Activated CD4-positive, alpha-beta T cell treated with anti-CD3 and anti-CD28 coated beads for 48 hours (primary cell): ENCODE results near the gene ERMARD.
A peak's percentile ranks its signal among the peaks of the same experiment; 100 is the strongest.

ENCODE experiments used
- DNase-seq: peaks from one replicate; pipeline ENCODE4 v3.0.0-alpha.2; 2020

The ERMARD gene

DNA sequence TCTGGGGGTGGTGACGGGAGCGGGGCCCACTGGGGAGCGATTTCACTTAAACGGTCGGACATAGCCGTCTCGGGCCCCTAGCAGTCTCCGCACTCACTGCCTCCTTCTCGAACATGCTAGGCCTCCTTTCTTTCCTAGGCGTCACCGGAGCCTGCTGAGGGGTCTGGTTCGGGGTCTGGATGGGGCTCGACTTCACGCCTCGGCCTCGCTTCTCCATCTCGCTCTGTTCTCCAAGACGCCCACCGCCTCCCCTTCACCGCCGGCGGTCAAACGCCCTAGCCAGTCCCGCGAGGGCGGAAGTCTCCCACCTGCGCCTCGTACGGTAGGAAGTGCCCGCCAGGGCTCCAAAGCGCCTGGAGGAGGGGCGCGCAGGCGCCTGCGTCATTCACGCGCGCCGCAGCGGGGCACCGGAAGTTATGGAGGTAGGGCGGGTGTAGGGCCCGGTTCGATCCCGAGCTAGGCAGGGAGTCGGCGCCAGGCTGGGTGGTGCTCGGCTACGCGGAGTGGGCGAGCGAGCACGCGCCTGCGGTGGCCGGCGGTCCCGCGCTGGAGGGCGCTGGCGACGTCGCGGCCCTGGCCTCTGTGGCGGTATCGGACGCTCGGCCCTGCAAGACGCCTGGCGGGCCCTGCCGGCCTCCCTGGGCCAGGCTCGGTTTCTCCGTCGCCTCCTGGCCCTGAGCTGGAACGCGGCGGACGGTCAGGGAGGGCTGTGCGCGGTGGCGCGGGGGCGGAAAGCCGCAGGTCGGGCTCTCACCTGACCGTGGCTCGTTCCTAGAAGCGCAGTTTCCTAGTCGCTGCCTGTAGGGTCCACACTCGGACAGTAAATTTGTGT is at the start of gene ERMARD, which contains the start of gene DYNLT2:
TSS of gene ERMARD (plus strand) at position 381 of the 832 bp plus-strand sequence. CDS start at position 417, 36 bp downstream.
TSS of gene DYNLT2 (minus strand) at position 331 of the 832 bp plus-strand sequence. CDS start at position 217, 114 bp downstream.
- peak; percentile 96 for DNase-seq

DNA sequence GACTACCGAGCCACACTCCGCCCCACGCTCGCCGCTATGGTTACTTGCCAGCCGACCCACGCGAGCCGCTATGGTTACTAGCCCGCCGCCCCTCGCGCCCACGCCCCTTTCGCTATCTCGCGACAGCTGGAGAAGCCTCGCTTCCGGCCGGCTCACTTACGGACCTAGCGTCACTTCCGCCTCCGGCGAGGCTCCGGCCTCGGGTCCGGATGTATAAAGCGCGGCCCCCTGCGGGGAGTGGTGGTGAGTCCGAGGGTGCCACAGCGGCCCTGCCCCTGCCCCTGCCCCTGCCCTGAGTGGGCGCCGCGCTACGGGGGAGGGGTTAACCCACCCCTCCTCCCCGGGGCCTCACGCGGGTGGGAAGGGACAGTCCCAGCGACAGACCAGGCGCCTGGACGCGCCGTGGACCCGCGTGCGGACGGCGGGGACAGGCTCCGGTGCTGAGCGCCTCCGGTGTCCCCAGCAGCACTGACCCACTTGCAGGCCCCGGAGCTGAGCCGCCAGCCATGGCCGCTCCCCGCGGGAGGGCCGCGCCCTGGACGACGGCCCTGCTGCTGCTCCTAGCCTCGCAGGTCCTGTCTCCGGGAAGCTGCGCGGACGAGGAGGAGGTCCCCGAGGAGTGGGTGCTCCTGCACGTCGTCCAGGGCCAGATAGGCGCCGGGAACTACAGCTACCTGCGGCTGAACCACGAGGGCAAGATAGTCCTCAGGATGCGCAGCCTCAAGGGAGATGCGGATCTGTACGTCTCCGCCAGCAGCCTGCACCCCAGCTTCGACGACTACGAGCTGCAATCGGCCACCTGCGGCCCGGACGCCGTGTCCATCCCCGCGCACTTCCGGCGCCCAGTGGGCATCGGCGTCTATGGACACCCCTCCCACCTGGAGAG is 49.2 kb upstream of the ERMARD start, which contains the start of the genes C6orf120 and WDR27:
TSS of gene C6orf120 (plus strand) at position 173 of the 886 bp plus-strand sequence. CDS start at position 507, 334 bp downstream.
TSS of gene WDR27 (minus strand) at position 76 of the 886 bp plus-strand sequence. CDS start 13,024 bp downstream, outside the sequence.
- peak; percentile 99 for DNase-seq

DNA sequence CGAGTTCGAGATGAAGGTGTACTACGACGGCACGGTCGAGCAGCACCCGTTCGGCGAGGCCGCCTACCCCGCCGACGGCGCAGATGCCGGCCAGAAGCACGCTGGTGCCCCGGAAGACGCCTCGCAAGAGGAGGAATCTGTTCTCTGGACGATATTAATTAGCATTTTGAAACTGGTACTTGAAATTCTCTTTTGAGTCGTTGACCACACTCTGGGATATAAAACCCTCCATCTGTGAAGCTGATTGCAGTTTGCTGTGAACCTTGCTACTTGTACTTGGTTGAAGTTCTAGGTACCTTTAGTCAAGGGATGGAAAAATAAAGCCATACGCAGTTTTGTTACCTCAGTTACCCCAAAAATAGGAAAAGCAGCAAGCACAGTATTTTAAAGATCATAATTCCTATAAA is 48.6 kb upstream of the ERMARD start:
- peak; percentile 59 for DNase-seq

- DNase-seq, result no peak
Measured at GRCh38 chr6:169707772-169708171, 43.6 kb upstream of the ERMARD start.

DNA sequence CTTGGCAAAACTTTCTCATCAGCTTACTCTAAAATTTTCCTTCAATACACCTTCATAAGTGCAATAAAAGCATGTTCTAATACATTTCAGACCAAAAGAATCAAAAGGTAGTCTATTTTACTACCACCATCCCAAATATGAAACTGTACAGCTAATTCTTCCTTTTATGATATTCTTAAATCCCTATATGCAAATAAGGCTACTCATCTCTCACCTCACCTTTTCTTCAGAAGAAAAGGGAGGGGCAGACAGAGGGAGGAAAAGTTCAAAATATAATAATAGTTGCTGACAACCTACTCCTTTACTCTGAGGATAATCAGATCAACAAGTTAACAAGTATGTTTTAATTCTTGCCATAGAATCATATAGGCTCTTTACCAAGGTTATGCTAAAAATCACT is 42.1 kb upstream of the ERMARD start:
- no peak for DNase-seq

- no peak for DNase-seq
Measured at GRCh38 chr6:169710009-169710408, 41.4 kb upstream of the ERMARD start.

- no peak for DNase-seq
Measured at GRCh38 chr6:169714178-169714577, 37.2 kb upstream of the ERMARD start.

DNA sequence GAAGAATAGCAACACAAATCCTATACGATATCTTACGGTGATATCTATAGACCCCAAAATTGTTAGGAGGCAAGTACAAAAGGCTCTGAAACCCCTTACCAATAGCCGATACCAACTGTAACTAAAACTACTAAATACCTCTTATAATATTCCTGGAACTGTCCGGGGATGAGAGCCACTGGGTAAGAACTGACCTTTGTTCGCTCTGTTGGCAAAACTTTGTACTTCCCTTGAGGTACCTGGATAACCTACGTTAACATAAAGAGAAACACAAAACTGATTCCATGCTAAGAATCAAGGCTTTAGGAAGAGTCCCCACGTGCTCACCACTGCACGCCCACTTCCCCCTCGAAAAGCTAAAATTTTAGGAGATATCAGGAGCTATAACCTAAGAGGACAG is 36.8 kb upstream of the ERMARD start:
- no peak for DNase-seq

GRCh38 chr6:169719117-169719516 is 32.3 kb upstream of the ERMARD start:
- no peak for DNase-seq

DNA sequence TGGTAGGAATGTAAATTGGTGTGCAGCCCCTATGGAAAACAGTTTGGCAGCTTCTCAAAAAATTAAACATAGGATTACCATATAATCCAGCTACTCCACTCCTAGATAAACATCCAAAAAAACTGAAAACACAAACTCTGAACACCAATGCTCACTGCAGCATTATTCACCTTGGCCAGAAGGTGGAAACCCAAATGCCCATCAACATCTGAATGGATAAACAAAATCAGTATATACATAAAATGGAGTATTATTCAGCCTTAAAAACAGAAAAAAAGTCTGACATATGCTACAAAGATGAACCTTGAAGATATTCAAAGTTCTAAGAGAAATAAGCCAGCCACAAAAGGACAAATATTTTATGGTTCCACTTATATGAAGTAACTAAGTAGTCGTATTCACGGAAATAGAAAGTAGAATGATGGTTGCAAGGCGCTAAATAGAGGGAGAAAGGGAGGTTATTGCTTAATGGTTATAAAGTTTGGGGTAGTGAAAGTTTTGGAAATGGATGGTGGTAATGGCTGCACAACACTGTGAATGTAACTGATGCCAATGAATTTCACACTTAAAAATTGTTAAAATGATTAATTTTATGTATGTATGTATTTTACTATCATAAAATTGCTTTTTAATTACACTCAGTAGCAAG is 31.1 kb upstream of the ERMARD start:
- DNase-seq, result no peak

DNA sequence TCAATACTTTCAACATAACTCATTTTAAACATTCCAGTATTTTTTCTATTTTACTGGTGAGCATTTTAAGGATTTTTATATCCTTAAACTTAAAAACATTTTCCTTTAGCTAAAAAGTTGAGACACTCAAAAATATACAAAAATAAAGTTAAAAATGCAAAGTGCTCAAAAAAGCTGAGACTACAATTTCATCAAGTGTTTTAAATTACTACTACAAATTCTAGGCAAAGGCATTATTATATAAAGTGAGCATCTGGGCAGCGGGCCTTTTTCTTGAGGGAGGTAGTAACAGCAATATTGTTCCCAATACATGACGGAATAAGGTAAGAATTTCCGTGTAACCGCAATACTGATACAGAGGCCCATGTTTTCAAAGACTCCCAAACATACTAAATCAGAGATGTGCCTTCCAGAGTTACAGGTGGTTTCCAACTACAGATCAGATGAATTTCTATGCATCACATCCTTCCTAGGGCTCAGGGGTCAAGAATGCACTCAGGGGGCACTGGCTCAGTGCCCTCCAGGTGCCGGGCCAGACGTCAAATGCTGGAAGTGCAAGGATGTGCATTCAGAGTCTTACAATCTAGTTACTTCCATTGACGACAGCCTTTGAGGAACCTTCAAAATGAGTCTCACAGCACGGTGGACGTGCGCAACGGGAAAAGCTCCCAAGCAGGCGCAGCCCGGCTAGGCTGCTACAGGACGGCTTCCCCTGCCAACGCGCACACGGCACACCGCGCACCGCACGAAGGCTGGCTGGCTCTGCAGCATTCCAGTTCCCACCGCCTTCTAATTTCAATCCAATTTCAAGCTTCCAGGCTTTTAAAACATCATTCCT is 28.8 kb upstream of the ERMARD start:
- DNase-seq, result peak; percentile 60

DNA sequence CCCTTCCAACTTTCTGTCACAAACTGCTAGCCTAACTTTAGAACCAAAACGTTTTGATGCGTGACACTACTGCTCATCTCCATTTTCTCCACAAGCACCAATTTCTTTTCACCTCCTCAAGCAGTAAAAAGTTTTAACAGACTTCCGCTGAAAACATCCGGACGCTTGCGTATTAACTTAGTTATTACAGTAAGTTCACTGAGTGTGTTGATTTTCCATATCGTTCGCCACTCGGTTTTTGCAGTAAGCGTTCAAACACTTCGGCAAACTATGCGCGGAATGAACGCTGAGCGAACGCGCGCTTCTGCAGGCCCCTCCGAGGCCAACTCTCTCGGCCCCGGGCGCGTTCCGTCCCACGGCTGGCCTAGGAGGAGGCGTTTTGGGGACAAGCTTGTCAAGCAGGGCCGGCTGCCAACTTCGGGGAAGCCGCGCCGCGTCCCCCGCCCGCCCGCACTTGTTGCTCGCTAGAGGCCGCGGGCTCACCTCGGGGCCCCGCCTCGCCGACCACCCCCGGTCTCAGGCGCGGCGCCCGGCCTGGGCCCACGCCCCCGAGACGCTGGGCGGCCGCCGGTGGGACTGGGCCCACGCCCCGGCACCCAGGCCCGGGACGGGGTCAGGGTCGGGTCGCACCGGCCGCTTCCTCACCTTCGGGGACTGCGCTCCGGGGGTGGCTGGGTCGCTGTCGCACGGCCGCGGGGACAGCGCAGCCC is 28.1 kb upstream of the ERMARD start:
- DNase-seq, result peak; percentile 72

GRCh38 chr6:169723991-169724493 is 27.4 kb upstream of the ERMARD start:
- peak; percentile 40 for DNase-seq

GRCh38 chr6:169724494-169725124 is 26.8 kb upstream of the ERMARD start, which contains the start of gene PHF10:
Gene PHF10 (minus strand): TSS chr6:169724500. CDS start chr6:169723931, 569 bp downstream.
- DNase-seq, result peak; percentile 68

GRCh38 chr6:169725125-169726048 is 26.0 kb upstream of the ERMARD start:
- DNase-seq, result peak; percentile 49

DNA sequence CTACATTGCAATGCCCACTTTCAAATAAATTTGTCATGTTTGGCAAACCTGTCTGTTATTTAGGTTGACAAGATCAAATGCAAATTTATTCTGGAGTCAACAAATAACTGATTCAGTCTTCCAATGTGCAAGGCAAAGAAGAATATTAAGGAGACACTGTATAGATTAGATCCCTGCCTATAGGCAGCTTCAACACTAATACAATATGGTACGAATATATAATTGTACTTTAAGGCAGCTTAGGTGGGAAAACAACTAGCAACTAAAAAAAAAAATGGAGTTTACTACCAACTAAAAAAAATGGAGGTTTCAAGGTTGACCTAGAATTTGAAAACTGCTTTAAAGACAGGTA is 25.4 kb upstream of the ERMARD start:
- DNase-seq, result no peak

DNA sequence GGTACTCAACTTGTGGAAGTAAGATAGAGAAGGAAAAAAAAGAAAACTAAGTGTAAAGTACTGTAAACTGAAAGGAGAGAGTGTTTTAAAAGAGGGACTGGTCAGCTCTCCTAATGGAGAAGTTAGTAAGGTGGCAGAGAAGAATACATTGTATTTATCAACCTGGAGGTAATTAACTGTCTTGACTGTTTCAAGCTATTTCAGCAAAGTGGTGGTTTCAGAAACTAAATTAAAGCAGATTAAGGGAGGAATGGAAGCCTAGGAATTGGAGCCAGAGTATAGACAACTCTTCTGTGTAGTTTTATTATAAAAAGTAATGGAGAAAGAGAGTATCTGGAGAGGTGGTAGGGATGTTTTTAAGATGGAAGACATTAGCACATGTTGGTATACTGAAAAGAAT is 24.5 kb upstream of the ERMARD start:
- DNase-seq, result no peak

GRCh38 chr6:169729961-169730360 is 21.5 kb upstream of the ERMARD start:
- DNase-seq, result no peak
